ENCODE measurements around the gene SEC31A.

SEC31A gene

GRCh38 chr4:82773057-82773456 is 117.9 kb downstream of the SEC31A start:
- H3K27ac ChIP-seq (ENCODE audit: low read length, poor library complexity, severe bottlenecking): no peak overlapping the region
- no peaks in the 10 kb centered on the region for H3K9me3 ChIP-seq (ENCODE audit: control insufficient read depth, low read length)
- DNase-seq: no peak
- H3K36me3 ChIP-seq (ENCODE audit: control insufficient read depth in 1 of 2, insufficient read depth in 2 of 2, low read depth in 1 of 2, low read length in 2 of 2): peaks cover 0 to 3% of the 10 kb centered on the region in 2 experiments
- H2BK12ac ChIP-seq (ENCODE audit: low read length in 2 of 2): no peak overlapping the region
- no peak overlapping the region for H4K91ac ChIP-seq (ENCODE audit: low read length)
- no peak overlapping the region for H3K9ac ChIP-seq (ENCODE audit: low read length)
- peaks cover 28% of the 10 kb centered on the region for H3K79me1 ChIP-seq (replicated peaks; ENCODE audit: low read length, poor library complexity, severe bottlenecking)
- no peaks in the 10 kb centered on the region for H3K27me3 ChIP-seq (ENCODE audit: control insufficient read depth in 1 of 2, insufficient read depth in 1 of 2, low read length in 2 of 2)
- no peak overlapping the region for H3K18ac ChIP-seq (ENCODE audit: low read depth in 1 of 2, low read length in 2 of 2)
- 65% methylated on average over 3 of the region's 4 CpGs for WGBS
- no peak overlapping the region for H2AFZ ChIP-seq (ENCODE audit: low read depth, low read length)
- no peak overlapping the region for H4K8ac ChIP-seq (ENCODE audit: low read length)
- no peak overlapping the region for H2BK120ac ChIP-seq (ENCODE audit: low read depth, low read length)
- no peak overlapping the region for H2BK15ac ChIP-seq (ENCODE audit: low read depth, poor library complexity, severe bottlenecking)
- no peak overlapping the region for H3K4ac ChIP-seq (ENCODE audit: low read depth in 1 of 2, low read length in 2 of 2)
- H2AK5ac ChIP-seq (ENCODE audit: low read length, severe bottlenecking): no peak overlapping the region
- no peak overlapping the region for H3K4me3 ChIP-seq (ENCODE audit: insufficient read depth in 1 of 2, low read depth in 1 of 2, low read length in 2 of 2)
- no peak overlapping the region for H3K4me2 ChIP-seq (ENCODE audit: low read length, poor library complexity, severe bottlenecking)
- no peak overlapping the region for H3K14ac ChIP-seq (ENCODE audit: low read length in 2 of 2)
- no peak overlapping the region for H3K23ac ChIP-seq (ENCODE audit: low read length in 2 of 2)
- no peak overlapping the region for H2BK5ac ChIP-seq (ENCODE audit: low read depth, low read length, poor library complexity, severe bottlenecking)
- H3K4me1 ChIP-seq (ENCODE audit: control insufficient read depth, insufficient read depth, low read depth, low read length): peaks cover 12% of the 10 kb centered on the region

- H3K14ac ChIP-seq (ENCODE audit: low read length in 2 of 2): no peak overlapping the region
- 78% methylated on average over 2 of the region's 3 CpGs for WGBS
Measured at GRCh38 chr4:82770607-82771006, 120.3 kb downstream of the SEC31A start.

More at GRCh38 chr4:82770607-82771006, 120.3 kb downstream of the SEC31A start:
- H4K8ac ChIP-seq (ENCODE audit: low read length): no peak overlapping the region
- H3K4ac ChIP-seq (ENCODE audit: low read depth in 1 of 2, low read length in 2 of 2): no peak overlapping the region
- peaks cover 31% of the 10 kb centered on the region for H3K79me1 ChIP-seq (replicated peaks; ENCODE audit: low read length, poor library complexity, severe bottlenecking)
- H3K27me3 ChIP-seq (ENCODE audit: control insufficient read depth in 1 of 2, insufficient read depth in 1 of 2, low read length in 2 of 2): no peaks in the 10 kb centered on the region
- no peak overlapping the region for H3K4me3 ChIP-seq (ENCODE audit: insufficient read depth in 1 of 2, low read depth in 1 of 2, low read length in 2 of 2)
- H3K4me1 ChIP-seq (ENCODE audit: control insufficient read depth, insufficient read depth, low read depth, low read length): peaks cover 11% of the 10 kb centered on the region
- no peak overlapping the region for H2BK15ac ChIP-seq (ENCODE audit: low read depth, poor library complexity, severe bottlenecking)
- H3K36me3 ChIP-seq (ENCODE audit: control insufficient read depth in 1 of 2, insufficient read depth in 2 of 2, low read depth in 1 of 2, low read length in 2 of 2): peaks cover 0 to 3% of the 10 kb centered on the region in 2 experiments
- no peak overlapping the region for H3K23ac ChIP-seq (ENCODE audit: low read length in 2 of 2)
- no peak for DNase-seq
- H2BK120ac ChIP-seq (ENCODE audit: low read depth, low read length): no peak overlapping the region
- H2AK5ac ChIP-seq (ENCODE audit: low read length, severe bottlenecking): no peak overlapping the region
- H3K18ac ChIP-seq (ENCODE audit: low read depth in 1 of 2, low read length in 2 of 2): no peak overlapping the region
- no peak overlapping the region for H2BK12ac ChIP-seq (ENCODE audit: low read length in 2 of 2)
- H3K9me3 ChIP-seq (ENCODE audit: control insufficient read depth, low read length): peaks cover 15% of the 10 kb centered on the region
- H3K9ac ChIP-seq (ENCODE audit: low read length): no peak overlapping the region
- H2AFZ ChIP-seq (ENCODE audit: low read depth, low read length): no peak overlapping the region
- no peak overlapping the region for H3K27ac ChIP-seq (ENCODE audit: low read length, poor library complexity, severe bottlenecking)
- H2BK5ac ChIP-seq (ENCODE audit: low read depth, low read length, poor library complexity, severe bottlenecking): no peak overlapping the region
- H3K4me2 ChIP-seq (ENCODE audit: low read length, poor library complexity, severe bottlenecking): no peak overlapping the region
- no peak overlapping the region for H4K91ac ChIP-seq (ENCODE audit: low read length)

Data from mesenchymal stem cell (in vitro differentiated cells and primary cell).